ENCODE measurements around the gene CAPN7. TPM values are rescaled to one million over a fixed set of nuclear protein-coding genes. Genes with fewer than 3 reads are reported as not detected.

CAPN7 gene
- total RNA-seq, 2 donors from 2014 or later, result 28.4 to 28.9 TPM

DNA sequence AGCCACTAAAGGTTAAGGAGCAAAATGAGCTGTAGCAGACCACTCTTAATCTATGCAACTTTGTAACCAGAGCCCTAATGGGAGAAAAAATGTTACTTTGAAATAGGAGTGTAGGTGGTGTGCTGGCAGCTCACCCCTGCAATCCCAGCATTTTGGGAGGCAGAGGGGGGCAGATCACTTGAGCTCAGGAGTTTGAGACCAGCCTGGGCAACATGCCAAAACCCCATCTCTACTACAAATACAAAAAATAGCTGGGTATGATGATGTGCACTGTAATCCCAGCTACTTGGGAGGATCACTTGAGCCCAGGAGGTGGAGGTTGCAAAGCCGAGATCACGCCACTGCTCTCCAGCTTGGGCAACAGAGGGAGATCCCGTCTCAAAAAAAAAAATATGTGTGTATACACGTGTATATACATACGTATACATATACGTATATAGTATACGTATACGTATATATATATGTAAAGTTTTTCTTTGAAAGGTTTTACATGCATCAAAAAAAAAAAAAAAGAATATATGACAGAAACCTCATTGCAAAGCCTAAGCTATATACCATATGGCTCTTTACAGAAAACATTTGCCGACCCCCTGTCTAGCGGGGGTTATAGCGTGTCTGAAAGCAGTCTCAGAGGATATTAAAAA lies 15.7 kb downstream of the CAPN7 start:
- intact Hi-C loops (cut with DNase I), result no loop called here
- ATAC-seq, result no peak
- DNase-seq, result no peak

DNA sequence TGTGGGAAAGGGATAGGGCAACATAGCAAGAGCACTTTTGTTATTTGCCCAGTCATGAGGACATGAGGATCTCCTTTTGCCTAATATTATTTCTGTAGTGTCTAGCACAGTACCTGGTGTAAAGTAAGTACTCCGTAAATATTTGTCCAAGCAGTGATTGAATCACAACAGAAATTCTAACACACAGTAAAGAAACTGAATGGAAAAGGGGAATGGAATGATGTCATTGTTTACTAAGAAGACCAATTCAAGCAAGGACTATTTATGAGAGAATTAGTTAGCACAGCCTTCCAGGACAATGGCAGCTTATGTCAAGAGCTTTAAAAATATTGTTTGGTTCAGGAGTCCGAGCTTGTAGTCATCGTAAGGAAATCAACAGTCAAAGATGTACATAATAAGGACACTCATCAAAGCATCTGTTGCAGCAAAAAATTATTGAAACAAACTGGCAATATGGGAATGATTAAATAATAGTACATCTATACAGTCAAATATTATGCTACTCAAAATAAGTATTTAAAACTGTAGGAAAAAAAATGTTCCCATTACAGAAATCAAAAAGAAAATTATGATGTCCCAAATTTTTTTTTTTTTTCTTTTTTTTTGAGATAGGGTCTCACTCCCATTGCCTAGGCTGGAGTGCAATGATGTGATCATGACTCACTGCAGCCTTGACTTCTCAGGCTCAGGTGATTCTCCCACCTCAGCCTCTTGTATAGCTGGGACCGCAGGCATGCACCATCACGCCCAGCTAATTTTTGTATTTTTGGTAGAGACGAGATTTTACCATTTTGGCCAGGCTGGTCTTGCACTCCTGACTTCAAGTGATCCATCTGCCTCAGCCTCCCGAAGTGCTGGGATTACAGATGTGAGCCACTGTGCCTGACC lies 17.9 kb downstream of the CAPN7 start:
- intact Hi-C loops (cut with DNase I), result no loop called here
- ATAC-seq (no peak), DNase-seq (no peak)

DNA sequence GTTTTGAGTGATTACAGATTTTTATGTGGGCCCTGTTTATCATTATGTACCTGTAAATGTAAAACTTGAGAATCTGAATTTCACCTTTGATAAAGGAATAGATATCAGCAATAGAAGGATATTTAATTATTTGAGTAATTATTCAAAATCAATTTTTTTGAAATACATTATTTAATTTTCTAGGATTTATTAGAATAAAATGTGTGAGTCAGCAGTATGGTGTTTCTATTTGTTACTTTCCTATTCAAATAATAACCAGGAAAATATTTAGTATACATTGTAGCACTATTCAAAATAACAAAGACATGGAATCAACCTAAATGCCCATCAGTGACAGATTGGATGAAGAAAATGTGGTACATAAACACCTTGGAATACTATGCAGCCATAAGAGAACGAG lies 22.1 kb downstream of the CAPN7 start:
- DNase-seq (no peak), ATAC-seq (no peak)
- intact Hi-C loops (cut with DNase I), result no loop called here

DNA sequence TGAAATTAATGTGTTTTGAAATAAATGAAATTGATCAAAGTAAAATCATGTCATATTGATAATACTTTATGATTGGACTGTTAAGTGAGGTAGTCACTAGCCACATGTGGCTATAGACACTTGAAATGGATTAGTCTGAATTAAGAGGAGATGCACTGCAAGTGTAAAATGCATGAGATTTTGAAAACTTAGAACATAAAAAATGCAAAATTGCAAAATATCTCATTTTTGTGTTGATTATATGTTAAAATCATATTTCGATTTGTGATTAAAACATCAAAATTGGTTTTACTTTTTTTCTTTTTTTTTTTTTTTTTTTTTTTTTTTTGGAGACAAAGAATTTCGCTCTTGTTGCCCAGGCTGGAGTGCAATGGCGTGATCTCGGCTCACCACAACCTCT lies 23.2 kb downstream of the CAPN7 start:
- ATAC-seq (no peak), DNase-seq (no peak)
- intact Hi-C loops (cut with DNase I), result no loop called here

DNA sequence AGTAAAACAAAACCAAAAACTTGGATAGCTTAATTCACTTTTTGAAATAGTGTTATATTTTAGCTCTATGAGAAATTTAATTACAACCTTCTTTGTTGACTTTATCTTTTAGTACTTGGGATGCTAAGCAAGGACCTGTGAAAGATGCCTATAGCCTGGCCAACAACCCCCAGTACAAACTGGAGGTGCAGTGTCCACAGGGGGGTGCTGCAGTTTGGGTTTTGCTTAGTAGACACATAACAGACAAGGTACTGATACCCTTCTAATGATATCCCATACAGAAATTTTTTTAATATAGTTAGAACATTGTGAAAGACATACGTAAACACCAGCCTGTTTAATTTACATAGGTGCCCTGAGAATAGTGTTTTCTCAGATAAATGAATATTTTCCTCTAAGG lies 35.3 kb downstream of the CAPN7 start:
- ATAC-seq, result no peak
- intact Hi-C loops (cut with DNase I), result loop anchor here in 1 of 2 donors (10.0 kb wide), 1 partner anchor 323 kb away; no protein-coding TSS in a partner anchor
- DNase-seq, result no peak

DNA sequence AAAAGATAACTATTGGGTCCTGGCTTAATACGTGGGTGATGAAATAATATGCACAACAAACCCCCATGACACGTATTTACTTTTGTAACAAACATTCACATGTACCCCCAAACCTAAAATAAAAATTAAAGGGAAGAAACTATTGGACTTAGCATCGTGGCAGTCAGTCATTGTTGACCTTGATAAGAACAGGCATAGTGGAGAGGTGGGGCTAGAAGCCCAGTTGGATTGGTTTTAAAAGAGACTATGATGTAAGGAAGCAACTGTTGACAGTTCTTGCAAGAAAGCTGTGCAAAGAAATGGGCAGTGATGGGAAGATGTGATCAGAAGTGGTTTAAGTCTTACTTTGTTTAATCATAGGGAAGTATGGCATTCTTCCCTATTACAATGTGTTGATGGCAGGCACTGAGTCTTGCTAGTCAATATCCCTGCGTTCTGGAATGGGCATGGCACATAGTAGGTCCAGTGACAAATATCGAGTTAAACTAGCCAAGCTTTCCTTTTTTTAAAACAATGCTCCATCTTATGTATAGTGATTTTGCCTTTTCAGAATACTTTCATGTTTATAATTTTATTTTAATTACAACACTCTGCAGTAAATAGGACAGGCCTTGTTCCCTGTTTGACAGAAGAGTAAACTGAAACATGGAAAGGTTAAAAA lies 37.9 kb downstream of the CAPN7 start:
- ATAC-seq, result no peak
- no peak for DNase-seq
- intact Hi-C loops (cut with DNase I), result loop anchor here in 1 of 2 donors (10.0 kb wide), 1 partner anchor 321 kb away; no protein-coding TSS in a partner anchor

DNA sequence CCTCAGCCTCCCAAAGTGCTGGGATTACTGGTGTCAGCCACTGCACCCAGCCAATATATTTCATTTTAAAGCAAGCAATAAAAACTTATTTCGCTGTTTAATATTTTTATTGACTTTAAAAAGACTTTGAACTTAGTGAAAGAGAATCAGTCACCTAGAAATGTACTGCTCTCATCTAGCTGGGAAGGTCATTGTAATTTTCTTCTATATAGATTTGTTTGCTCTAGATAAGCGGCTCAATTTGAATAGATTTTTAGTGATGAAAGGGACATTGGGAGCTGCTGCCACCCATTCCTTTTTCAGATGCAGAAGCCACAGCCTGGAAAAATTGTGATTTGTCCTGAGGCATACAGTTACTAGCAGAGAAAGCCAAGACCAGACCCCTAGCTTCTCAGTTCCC lies 40.1 kb downstream of the CAPN7 start:
- intact Hi-C loops (cut with DNase I), result loop anchor here in 1 of 2 donors (10.0 kb wide), 1 partner anchor 319 kb away; no protein-coding TSS in a partner anchor
- DNase-seq, result no peak
- no peak for ATAC-seq

DNA sequence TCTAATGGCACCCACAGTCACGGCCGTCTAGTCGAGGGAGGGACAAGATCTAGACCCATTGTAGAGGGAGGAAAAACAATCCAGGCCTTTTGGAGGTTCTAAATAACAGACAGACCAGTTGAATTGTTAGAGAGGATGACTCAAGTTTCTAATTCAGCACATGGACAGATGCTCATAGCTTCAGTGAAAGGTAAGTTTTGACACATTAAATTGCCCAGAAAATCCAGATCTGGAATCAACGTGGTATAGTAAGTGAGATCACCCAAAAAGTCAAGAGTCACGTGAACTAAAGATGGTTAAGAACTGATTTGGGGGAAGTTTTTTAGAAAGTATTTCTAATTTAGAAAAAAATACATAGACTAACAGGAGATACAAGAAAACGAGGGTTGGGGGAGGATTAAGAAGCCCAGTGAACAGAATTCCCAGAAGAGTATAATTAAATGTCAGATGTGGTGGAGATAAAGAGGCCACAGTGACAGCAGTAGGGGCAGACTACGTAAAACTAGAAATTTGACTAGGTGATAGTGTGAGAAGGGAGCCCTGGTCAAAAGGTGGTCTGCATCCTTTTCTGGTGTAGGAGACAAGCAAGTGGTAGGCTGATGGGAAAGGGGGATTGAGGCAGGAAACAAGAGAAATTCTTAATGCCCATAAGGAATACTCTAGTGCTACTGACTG lies 47.1 kb downstream of the CAPN7 start:
- no peak for ATAC-seq
- no peak for DNase-seq
- intact Hi-C loops (cut with DNase I), result no loop called here

DNA sequence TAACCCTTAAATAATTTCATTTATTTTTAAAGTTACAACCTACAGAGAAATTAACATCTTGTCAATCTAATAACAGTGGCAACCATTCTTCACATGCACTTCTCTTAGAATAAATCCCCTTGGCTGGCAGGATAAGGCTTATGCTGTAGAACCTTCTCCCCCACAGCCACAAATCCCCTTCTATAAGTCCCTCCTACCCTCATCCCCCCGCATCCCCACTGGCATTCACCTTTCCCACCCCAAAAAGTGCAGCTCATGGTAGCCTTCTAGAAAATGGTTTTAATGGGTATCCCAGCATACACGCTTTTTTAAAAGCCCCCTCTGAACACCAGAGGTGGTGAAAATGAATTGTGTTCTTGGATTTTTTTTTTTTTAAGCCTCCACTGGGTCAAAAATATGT lies 49.2 kb downstream of the CAPN7 start:
- intact Hi-C loops (cut with DNase I), result no loop called here
- DNase-seq, result no peak
- ATAC-seq, result no peak

DNA sequence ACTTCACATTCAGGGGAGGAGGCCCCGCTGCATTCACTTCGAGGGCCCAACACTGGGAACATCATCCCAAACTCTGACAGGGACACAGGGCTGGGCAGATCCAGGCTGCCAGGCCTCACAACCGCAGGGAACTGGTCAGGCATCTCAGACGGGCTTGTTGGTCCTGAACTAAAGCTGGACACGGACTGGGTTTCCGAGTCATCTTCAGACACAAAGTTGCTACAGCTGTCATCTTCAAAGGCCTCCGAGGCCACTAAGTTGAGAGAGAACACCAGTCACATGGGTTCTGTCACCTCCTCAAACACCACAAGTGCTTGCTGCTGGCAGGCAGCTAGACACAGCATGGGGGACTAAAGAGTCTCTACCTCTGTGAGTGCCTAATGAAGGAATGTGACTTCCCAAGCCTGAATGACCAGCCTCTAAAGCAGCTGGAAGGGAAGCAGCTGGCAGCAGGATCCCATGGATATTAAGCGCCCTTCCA lies 50.9 kb downstream of the CAPN7 start:
- DNase-seq (no peak), ATAC-seq (peak; percentile 40 to 75)
- intact Hi-C loops (cut with DNase I), result no loop called here

DNA sequence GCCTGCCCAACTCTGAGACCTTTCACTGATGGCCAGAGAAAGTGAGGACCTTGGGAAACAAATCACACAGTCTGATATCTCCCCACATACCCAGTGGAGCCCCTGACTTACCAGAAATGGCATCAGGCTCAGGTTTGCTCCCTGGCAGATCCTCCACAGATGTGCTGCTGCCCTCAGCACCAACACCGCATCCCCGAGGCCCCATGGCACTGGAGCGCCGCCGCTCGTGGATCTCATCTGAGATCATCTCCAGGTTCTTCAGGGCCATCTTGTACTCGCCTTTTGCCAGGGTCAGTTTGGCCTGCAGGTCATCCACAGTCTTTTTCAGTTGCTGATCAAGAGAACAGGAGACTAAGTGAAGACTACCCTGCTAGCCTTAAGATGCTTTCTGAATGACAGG lies 52.7 kb downstream of the CAPN7 start:
- intact Hi-C loops (cut with DNase I), result no loop called here
- ATAC-seq, result no peak
- DNase-seq, result no peak

DNA sequence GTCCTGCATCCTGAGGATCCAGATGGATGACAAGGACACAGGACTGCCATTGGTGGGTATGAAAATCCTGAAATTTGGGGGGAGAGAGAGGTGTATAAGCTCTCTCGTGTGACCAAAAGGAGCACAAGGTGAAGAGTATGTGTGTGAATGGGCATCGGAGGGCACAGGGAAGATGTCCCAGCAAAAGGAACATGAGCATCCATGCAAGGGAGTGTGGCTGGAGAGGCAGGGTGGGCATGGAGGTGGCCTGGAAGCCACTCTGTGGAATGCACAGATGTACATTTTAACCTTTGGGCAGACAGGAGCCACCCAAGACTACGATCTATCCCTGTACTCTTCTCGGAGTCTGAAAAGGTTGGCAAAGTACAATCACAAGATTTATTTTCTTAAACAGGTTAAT lies 54.5 kb downstream of the CAPN7 start:
- intact Hi-C loops (cut with DNase I), result loop anchor here in 1 of 2 donors (10.0 kb wide), 1 partner anchor 294 kb away; no protein-coding TSS in a partner anchor
- no peak for DNase-seq
- no peak for ATAC-seq

DNA sequence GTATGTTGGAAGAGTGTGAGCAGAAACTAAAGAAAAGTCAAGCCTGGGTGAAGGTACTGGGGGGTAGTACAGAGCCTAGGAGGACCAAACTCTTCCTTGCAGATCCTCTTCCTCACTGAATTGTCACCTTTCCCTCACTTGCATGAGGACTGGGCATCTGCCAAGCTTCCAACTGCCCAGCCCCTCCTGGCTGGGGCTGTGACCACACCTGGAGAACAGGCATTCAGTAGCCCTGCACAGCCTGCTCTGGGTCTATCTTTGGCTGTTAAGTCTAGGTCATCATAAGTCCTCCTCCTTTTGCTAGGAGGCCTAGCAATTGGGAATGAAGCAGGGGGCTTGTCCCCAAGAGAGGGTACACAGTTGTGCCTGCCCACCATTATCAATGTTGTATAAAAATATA lies 55.2 kb downstream of the CAPN7 start:
- intact Hi-C loops (cut with DNase I), result loop anchor here in 1 of 2 donors (10.0 kb wide), 1 partner anchor 294 kb away; no protein-coding TSS in a partner anchor
- no peak for DNase-seq

DNA sequence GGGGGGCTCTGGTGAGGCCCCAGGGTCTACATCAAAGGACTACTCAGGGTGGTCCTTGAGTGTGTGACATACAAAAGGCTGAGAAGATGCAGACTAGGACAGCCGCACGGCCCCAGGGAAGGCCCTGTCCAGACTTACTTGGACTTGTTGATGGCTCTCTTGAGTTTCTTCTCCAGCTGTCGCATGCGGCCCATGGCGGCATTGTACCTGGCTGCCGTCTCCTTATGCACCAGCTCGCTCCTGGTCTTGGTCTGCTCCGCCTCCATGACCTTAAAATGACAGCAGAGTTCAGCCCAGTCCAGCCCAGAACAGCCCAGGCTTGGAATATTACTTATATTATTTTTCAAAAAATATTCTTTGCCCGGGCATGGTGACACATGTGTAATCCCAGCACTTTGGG lies 56.0 kb downstream of the CAPN7 start:
- DNase-seq (no peak), ATAC-seq (no peak)
- intact Hi-C loops (cut with DNase I), result loop anchor here in 1 of 2 donors (10.0 kb wide), 1 partner anchor 293 kb away; no protein-coding TSS in a partner anchor

More for the DNA sequence above, 55.2 kb downstream of the CAPN7 start:
- ATAC-seq, result no peak

DNA sequence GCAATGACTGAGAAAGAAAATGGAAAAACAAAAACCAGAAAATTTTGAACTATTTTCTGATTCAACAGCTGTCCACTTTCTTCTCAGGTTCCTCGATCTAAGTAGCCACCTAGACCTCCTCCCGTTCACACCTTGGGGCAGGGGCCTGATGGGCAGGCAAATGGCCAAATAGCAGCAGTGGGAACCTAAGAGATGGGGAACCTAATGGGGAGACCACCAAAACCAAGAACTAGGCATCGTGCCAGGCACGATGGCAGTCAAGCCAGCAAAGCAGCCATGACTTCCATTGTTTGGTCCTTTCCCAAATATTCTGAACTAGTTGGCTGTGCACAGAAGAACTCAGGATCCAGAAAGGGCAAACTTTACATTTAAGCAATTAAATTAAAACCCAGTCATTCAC lies 57.1 kb downstream of the CAPN7 start:
- DNase-seq (no peak), ATAC-seq (no peak)
- intact Hi-C loops (cut with DNase I), result loop anchor here in 1 of 2 donors (10.0 kb wide), 1 partner anchor 292 kb away; no protein-coding TSS in a partner anchor

DNA sequence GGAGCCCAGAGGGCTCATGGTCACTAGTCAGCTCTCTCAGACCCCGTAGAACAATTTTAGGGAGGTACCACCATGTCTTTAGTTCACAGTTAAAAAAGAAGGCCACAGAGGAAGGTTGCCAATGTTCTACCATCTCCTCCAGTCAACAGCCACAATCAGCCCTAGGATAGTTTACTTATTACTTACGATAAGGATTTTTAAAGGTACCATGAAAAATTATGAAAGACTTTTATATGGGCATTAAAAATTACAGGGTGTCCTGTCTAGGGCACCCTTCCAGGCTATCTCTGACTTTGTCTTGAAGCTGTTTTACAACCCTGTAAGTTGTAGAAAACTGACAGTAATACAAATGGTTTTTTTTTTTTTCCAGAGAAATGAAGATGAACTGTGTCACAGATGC lies 57.9 kb downstream of the CAPN7 start:
- ATAC-seq, result no peak
- DNase-seq, result no peak
- intact Hi-C loops (cut with DNase I), result loop anchor here in 1 of 2 donors (10.0 kb wide), 1 partner anchor 291 kb away; no protein-coding TSS in a partner anchor

DNA sequence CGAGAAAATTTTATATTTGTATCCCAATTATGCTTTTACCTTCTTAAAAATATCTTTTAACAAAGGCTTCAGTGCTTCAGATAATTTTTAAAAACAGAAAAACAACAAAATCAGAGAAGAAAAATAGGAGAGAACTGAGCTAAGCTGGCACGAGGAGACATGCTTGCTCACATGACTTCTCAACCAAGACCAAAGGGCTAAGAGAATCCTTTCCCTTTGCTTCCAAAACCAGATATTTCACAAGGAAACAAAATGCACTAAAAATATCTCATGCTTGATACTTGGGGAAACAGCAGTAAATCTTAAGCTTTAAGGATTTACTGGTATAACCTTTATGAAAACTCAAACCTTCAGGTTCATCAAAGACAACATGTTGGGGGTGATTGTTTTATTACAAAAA lies 58.4 kb downstream of the CAPN7 start:
- ATAC-seq (no peak), DNase-seq (no peak)
- intact Hi-C loops (cut with DNase I), result loop anchor here in 1 of 2 donors (10.0 kb wide), 1 partner anchor 290 kb away; no protein-coding TSS in a partner anchor

DNA sequence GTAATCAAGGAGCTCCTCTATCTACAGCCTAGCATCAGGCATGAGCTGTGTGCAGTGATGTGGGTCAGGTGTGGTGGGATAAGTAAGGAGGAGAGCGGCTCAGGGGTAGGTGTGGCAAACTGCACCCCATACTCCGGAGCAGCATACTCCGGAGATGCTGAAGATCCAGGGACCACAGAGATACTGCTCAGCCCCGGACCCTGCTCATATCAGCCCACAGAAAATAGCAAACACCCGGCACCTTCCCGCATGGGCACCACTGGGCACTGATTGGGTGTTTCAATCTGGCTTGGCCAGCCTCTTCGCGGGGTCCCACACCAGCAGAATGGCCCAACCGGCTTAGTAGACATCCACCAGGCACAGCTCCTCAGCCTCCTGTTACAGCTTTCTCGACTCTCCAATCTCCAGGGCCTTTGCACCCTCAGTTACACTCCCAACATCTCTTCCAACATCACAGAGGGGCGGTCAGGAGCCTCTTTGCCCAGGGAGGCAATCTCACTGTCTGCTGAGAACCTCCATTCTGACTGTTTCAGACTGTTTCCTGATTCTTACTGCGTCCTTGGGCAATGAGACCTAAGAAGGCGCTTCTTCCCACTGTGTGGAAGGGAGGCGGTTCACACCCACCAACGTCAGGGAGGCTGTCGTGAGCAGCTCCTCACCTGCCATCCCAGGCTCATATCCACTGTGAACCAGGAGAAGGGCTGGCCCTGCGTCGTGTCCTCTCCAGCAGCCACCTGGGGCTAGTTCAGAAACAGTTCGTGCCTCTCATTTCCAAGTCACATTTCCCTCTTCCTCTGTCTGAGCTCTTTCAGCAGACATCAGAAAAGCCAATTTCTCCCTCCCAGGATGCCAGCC lies 59.8 kb downstream of the CAPN7 start:
- DNase-seq (no peak), ATAC-seq (no peak)
- intact Hi-C loops (cut with DNase I), result loop anchor here (5.0 to 10.0 kb wide), 3 partner anchors 66 to 289 kb away; partner anchors contain the start of gene SH3BP5 (in 2 of the 2)

All from left cardiac atrium (tissue), 4 donors.